Measurements from ENCODE around the gene SH3RF1.
A peak's percentile ranks its signal among the peaks of the same experiment; 100 is the strongest.

The SH3RF1 gene

GRCh38 chr4:169249999-169250398 lies 20.8 kb downstream of the SH3RF1 start:
- H3K27ac ChIP-seq (ENCODE audit: low read length), result no peak overlapping the region
- H2AFZ ChIP-seq (ENCODE audit: low read depth, low read length), result 0 out of 2 replicates have a peak overlapping the region, but pooled peaks have one; percentile 32
- H3K27me3 ChIP-seq (ENCODE audit: low read depth, low read length), result no peaks in the 10 kb centered on the region
- H3K4me2 ChIP-seq (ENCODE audit: low read length), result peak overlapping the region; percentile 26
- H4K20me1 ChIP-seq (ENCODE audit: insufficient read depth, low read length), result no peaks in the 10 kb centered on the region
- H3K79me2 ChIP-seq (ENCODE audit: low read length), result no peaks in the 10 kb centered on the region
- no peaks in the 10 kb centered on the region for H3K9me3 ChIP-seq (ENCODE audit: insufficient read depth, low read length)
- no peak overlapping the region for H3K4me3 ChIP-seq (ENCODE audit: low read length)
- TF ChIP-seq EZH2phosphoT487 (IDR thresholded peaks at IDR 0.05; ENCODE audit: low read depth) (no peak), CTCF (IDR thresholded peaks at IDR 0.05; ENCODE audit: low read depth, low read length) (no peak)
- no peaks in the 10 kb centered on the region for H3K36me3 ChIP-seq (replicated peaks; ENCODE audit: low read depth, low read length)
- peaks cover 9% of the 10 kb centered on the region for H3K4me1 ChIP-seq (ENCODE audit: low read length)
- H3K9ac ChIP-seq (ENCODE audit: low read length), result no peak overlapping the region

GRCh38 chr4:169249214-169249973 lies 21.4 kb downstream of the SH3RF1 start:
- Histone ChIP-seq H3K27ac (ENCODE audit: low read length) (no peak overlapping the region), H3K4me2 (ENCODE audit: low read length) (peak overlapping the region; percentile 26), H3K4me3 (ENCODE audit: low read length) (no peak overlapping the region), H3K79me2 (ENCODE audit: low read length) (no peaks in the 10 kb centered on the region), H2AFZ (ENCODE audit: low read depth, low read length) (0 out of 2 replicates have a peak overlapping the region, but pooled peaks have one; percentile 32), H3K36me3 (replicated peaks; ENCODE audit: low read depth, low read length) (no peaks in the 10 kb centered on the region), H3K9me3 (ENCODE audit: insufficient read depth, low read length) (no peaks in the 10 kb centered on the region), H3K4me1 (ENCODE audit: low read length) (peaks cover 9% of the 10 kb centered on the region), H4K20me1 (ENCODE audit: insufficient read depth, low read length) (no peaks in the 10 kb centered on the region), H3K9ac (ENCODE audit: low read length) (no peak overlapping the region), H3K27me3 (ENCODE audit: low read depth, low read length) (no peaks in the 10 kb centered on the region)
- TF ChIP-seq EZH2phosphoT487 (IDR thresholded peaks at IDR 0.05; ENCODE audit: low read depth) (no peak), CTCF (IDR thresholded peaks at IDR 0.05; ENCODE audit: low read depth, low read length) (no peak)

GRCh38 chr4:169248645-169249044 lies 22.1 kb downstream of the SH3RF1 start:
- Histone ChIP-seq H3K4me3 (ENCODE audit: low read length) (no peak overlapping the region), H4K20me1 (ENCODE audit: insufficient read depth, low read length) (no peaks in the 10 kb centered on the region), H3K9ac (ENCODE audit: low read length) (no peak overlapping the region), H3K9me3 (ENCODE audit: insufficient read depth, low read length) (no peaks in the 10 kb centered on the region), H3K4me2 (ENCODE audit: low read length) (no peak overlapping the region), H3K79me2 (ENCODE audit: low read length) (no peaks in the 10 kb centered on the region), H3K27ac (ENCODE audit: low read length) (no peak overlapping the region), H3K27me3 (ENCODE audit: low read depth, low read length) (no peaks in the 10 kb centered on the region), H3K4me1 (ENCODE audit: low read length) (peaks cover 9% of the 10 kb centered on the region), H3K36me3 (replicated peaks; ENCODE audit: low read depth, low read length) (no peaks in the 10 kb centered on the region), H2AFZ (ENCODE audit: low read depth, low read length) (no peak overlapping the region)
- no peak for TF ChIP-seq EZH2phosphoT487 (IDR thresholded peaks at IDR 0.05; ENCODE audit: low read depth)
- no peak for TF ChIP-seq CTCF (IDR thresholded peaks at IDR 0.05; ENCODE audit: low read depth, low read length)

GRCh38 chr4:169246957-169247396 lies 23.8 kb downstream of the SH3RF1 start:
- Histone ChIP-seq H3K27ac (ENCODE audit: low read length) (no peak overlapping the region), H3K4me3 (ENCODE audit: low read length) (no peak overlapping the region), H2AFZ (ENCODE audit: low read depth, low read length) (no peak overlapping the region), H3K79me2 (ENCODE audit: low read length) (no peaks in the 10 kb centered on the region), H3K4me2 (ENCODE audit: low read length) (no peak overlapping the region), H3K9me3 (ENCODE audit: insufficient read depth, low read length) (no peaks in the 10 kb centered on the region), H3K9ac (ENCODE audit: low read length) (no peak overlapping the region), H3K36me3 (replicated peaks; ENCODE audit: low read depth, low read length) (no peaks in the 10 kb centered on the region), H4K20me1 (ENCODE audit: insufficient read depth, low read length) (no peaks in the 10 kb centered on the region), H3K27me3 (ENCODE audit: low read depth, low read length) (no peaks in the 10 kb centered on the region), H3K4me1 (ENCODE audit: low read length) (peaks cover 9% of the 10 kb centered on the region)
- no peak for TF ChIP-seq EZH2phosphoT487 (IDR thresholded peaks at IDR 0.05; ENCODE audit: low read depth)
- TF ChIP-seq CTCF (IDR thresholded peaks at IDR 0.05; ENCODE audit: low read depth, low read length), result no peak
